Pancreas (tissue), 10 donors: ENCODE results near the gene NOC4L. TPM values are rescaled to one million over a fixed set of nuclear protein-coding genes. Genes with fewer than 3 reads are reported as not detected.

Experiments
- ATAC-seq, 4 donors: fragments of 200-7000 bp; cut with Tn5 transposase; one replicate each; pipeline versions ENCODE4 v1.8.0 to v1.9.1; 2020; ENCODE audit warnings: mild to moderate bottlenecking in 4 of 4, moderate library complexity in 4 of 4
- DNase-seq, 6 donors: peaks; one replicate each; pipeline ENCODE4 v3.0.0-alpha.2; 2020
- FAIRE-seq: peaks from 2 replicates; lab custom pipeline; 2012; peaks lifted over from hg19 to GRCh38; lab: Jason Lieb, UNC
- H3K27ac ChIP-seq, 4 donors: fragments of 200-600 bp; sonication (generic); 1 replicate in 3 of 4; 2 replicates in 1 of 4; pipeline versions ENCODE4 v1.5.0 to v1.8.0; 2020
- H3K27me3 ChIP-seq, 4 donors: fragments of 200-600 bp; one replicate each; pipeline ENCODE4 v1.8.0; 2021
- H3K36me3 ChIP-seq, 3 donors: fragments of 200-600 bp; sonication (generic) in 1 of 3; one replicate each; pipeline versions ENCODE4 v1.5.0 to v1.8.0; 2020 to 2021
- H3K4me1 ChIP-seq, 3 donors: fragments of 200-600 bp; one replicate each; pipeline ENCODE4 v1.8.0; 2021
- H3K4me3 ChIP-seq, 4 donors: fragments of 200-600 bp; sonication (generic) in 2 of 4; one replicate each; pipeline versions ENCODE4 v1.5.0 to v1.8.0; 2020 to 2021
- H3K9me3 ChIP-seq, 4 donors: fragments of 200-600 bp; one replicate each; pipeline ENCODE4 v1.8.0; 2021
- CTCF ChIP-seq, 4 donors: fragments of 200-600 bp; sonication (generic) in 3 of 4; IDR thresholded peaks; one replicate each; pipeline versions ENCODE4 v1.5.0 to v1.8.0; 2021; ENCODE audit warnings: antibody characterized with exemption in 4 of 4
- WGBS, 2 donors: extraction: QIAGEN DNeasy Blood & Tissue Kit; methylation state at CpG; one replicate each; pipeline ENCODE4 v1.1.7; 2013; 5-methylcytosine and 5-hydroxymethylcytosine counted together
- intact Hi-C, 3 donors: fragments of 100-400 bp; cut with DNase I; formaldehyde crosslinking; loops; one replicate each; pipeline versions ENCODE4 v1.11.1 to v1.14.2; 2022
- polyA plus RNA-seq, 2 donors: library from polyadenylated mRNA; stranded (reverse); fragments of 200-250 nt; gene quantifications; one replicate each; pipeline ENCODE4 v1.2.3, GENCODE V29; 2013
- total RNA-seq, 6 donors: library from RNA; stranded (reverse); fragmentation: NEBNext Ultra II Directional in 4 of 6; extraction: Animal tissue kit (Norgen Biotek cat#: 25700) in 4 of 6; gene quantifications; one replicate each; pipeline versions ENCODE4 v1.2.1 to v1.2.4, GENCODE V29; 2021 to 2023
- donor health status: healthy with polysubstance abuse.
- donor health status: DM: no; HTN: no; CAD: no; lungs with moderate emphysema.
- donor health status: DM: no; HTN: no; CAD: no.
- donor health status: control.
- donor health status: control.
- donor health status: Bipolar disorder and iron deficiency.
- donor health status: DM: yes; HTN: yes; CAD: no.
- donor health status: DM: no; HTN: no; CAD: no.
- donor health status: DM: no; HTN: no; CAD: no.
- donor health status: DM: yes; HTN: yes; CAD: no.

NOC4L gene
- total and polyA plus RNA-seq, 8 donors: 6.8 to 45.8 (median 8.8) TPM

- TF ChIP-seq CTCF (IDR thresholded peaks at IDR 0.05): no peak
- H3K9me3 ChIP-seq: no peaks in the 10 kb centered on the region
- H3K27me3 ChIP-seq: peaks cover 0 to 10% (median 0%) of the 10 kb centered on the region in 4 donors
- ATAC-seq: no peak
- H3K4me1 ChIP-seq: no peaks in the 10 kb centered on the region
- no peak overlapping the region for H3K4me3 ChIP-seq
- no peaks in the 10 kb centered on the region for H3K36me3 ChIP-seq
- intact Hi-C loops: no loop called here
- no peak for FAIRE-seq
- no peak overlapping the region for H3K27ac ChIP-seq
- 62 to 75% methylated on average over 33 of the region's 33 CpGs for WGBS, 2 donors
- peak in 1 of 6 donors; percentile 51 for DNase-seq
Measured at GRCh38 chr12:132170637-132171292, 26.5 kb downstream of the NOC4L start.

GRCh38 chr12:132171293-132171967 lies 27.2 kb downstream of the NOC4L start:
- FAIRE-seq (no peak), DNase-seq (peak in 1 of 6 donors; percentile 12), ATAC-seq (no peak)
- WGBS, 2 donors: 36 to 42% methylated on average over 24 of the region's 24 CpGs
- H3K4me3 ChIP-seq: no peak overlapping the region
- no peaks in the 10 kb centered on the region for H3K9me3 ChIP-seq
- TF ChIP-seq CTCF (IDR thresholded peaks at IDR 0.05): no peak
- H3K36me3 ChIP-seq: no peaks in the 10 kb centered on the region
- peaks cover 0 to 17% (median 0%) of the 10 kb centered on the region in 4 donors for H3K27me3 ChIP-seq
- intact Hi-C loops: no loop called here
- no peak overlapping the region for H3K27ac ChIP-seq
- no peaks in the 10 kb centered on the region for H3K4me1 ChIP-seq

- Histone ChIP-seq H3K4me1 (no peaks in the 10 kb centered on the region), H3K4me3 (no peak overlapping the region), H3K9me3 (no peaks in the 10 kb centered on the region), H3K27me3 (peaks cover 0 to 21% (median 0%) of the 10 kb centered on the region in 4 donors), H3K27ac (no peak overlapping the region), H3K36me3 (no peaks in the 10 kb centered on the region)
- intact Hi-C loops: no loop called here
- no peak for TF ChIP-seq CTCF (IDR thresholded peaks at IDR 0.05)
- WGBS, 2 donors: 48 to 65% methylated on average over 28 of the region's 28 CpGs
- no peak for FAIRE-seq
- DNase-seq: peak in 1 of 6 donors; percentile 12
- no peak for ATAC-seq
Measured at GRCh38 chr12:132171968-132172521, 27.8 kb downstream of the NOC4L start.

DNA sequence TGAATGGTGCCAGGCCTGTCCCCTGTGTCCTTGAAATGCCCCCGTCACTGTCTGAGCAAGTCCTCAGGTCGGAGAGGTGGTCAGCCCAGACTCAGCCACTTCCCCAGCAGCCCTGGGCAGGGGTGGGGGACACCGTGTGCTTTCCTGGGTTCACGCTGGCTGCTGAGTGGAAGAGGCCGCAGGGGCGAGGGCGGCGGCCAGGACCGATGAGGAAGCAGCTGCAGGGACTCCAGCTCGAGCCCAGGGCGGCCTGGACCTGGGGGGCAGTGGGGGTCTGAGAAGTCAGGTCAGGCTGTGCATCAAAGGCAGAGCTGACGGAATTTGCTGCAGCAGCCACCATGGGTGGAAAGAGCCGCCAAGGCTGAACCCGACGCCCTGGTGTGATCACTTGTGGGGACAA lies 28.4 kb downstream of the NOC4L start:
- intact Hi-C loops: no loop called here
- FAIRE-seq: no peak
- 51 to 62% methylated on average over 15 of the region's 15 CpGs for WGBS, 2 donors

More for the DNA sequence above, 28.4 kb downstream of the NOC4L start:
- H3K9me3 ChIP-seq: no peaks in the 10 kb centered on the region
- no peak for TF ChIP-seq CTCF (IDR thresholded peaks at IDR 0.05)
- H3K4me1 ChIP-seq: no peaks in the 10 kb centered on the region
- peaks cover 0 to 21% (median 0%) of the 10 kb centered on the region in 4 donors for H3K27me3 ChIP-seq
- ATAC-seq (no peak), DNase-seq (no peak)
- no peak overlapping the region for H3K4me3 ChIP-seq
- H3K27ac ChIP-seq: no peak overlapping the region
- H3K36me3 ChIP-seq: no peaks in the 10 kb centered on the region
